ENCODE data around the gene ATP8A2. TPM values are rescaled to one million over a fixed set of nuclear protein-coding genes. Genes with fewer than 3 reads are reported as not detected.

Gene ATP8A2
- total RNA-seq, 1 donor from 2014 or later: 1.9 TPM

DNA sequence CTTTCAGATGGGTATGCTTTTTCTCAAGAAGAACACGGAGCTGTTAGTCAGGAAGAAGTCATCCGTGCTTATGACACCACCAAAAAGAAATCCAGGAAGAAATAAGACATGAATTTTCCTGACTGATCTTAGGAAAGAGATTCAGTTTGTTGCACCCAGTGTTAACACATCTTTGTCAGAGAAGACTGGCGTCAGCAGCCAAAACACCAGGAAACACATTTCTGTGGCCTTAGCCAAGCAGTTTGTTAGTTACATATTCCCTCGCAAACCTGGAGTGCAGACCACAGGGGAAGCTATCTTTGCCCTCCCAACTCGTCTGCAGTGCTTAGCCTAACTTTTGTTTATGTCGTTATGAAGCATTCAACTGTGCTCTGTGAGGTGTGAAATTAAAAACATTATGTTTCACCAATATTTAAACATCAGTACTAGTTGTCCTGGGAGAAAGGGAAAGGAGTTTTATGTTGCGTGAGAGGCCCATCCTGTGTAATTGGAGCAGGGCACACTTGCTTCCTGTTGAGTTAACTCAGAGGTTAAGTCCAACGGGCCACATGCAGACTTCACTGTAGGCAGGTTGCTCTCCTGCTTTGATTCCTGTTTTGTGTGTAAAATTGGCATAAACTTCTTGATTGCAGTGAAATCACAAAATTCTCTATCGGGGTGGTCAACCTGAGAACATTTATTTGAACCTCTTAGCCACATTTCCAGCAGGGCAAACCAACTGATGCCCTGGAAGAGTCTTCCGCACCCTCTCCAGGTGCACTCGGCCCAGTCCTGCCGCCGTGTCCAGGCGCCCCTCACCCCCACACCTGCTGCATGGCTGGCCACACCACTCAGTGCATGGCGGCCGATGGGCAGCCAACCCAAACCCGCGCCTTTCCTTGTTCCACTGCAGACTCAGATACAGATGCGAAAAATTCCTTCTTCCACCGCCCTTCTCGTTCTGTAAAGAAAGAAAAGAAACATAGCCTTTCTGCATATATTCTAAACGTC, 648.4 kb downstream of the ATP8A2 start:
- Histone ChIP-seq H3K4me1 (peaks cover 28% of the 10 kb centered on the region), H3K27ac (no peak overlapping the region), H3K9me3 (no peaks in the 10 kb centered on the region), H3K27me3 (no peaks in the 10 kb centered on the region), H3K4me3 (no peak overlapping the region), H3K36me3 (no peaks in the 10 kb centered on the region)
- no peak for DNase-seq
- intact Hi-C loops (cut with DNase I): no loop called here
- TF ChIP-seq, protein P1, sequence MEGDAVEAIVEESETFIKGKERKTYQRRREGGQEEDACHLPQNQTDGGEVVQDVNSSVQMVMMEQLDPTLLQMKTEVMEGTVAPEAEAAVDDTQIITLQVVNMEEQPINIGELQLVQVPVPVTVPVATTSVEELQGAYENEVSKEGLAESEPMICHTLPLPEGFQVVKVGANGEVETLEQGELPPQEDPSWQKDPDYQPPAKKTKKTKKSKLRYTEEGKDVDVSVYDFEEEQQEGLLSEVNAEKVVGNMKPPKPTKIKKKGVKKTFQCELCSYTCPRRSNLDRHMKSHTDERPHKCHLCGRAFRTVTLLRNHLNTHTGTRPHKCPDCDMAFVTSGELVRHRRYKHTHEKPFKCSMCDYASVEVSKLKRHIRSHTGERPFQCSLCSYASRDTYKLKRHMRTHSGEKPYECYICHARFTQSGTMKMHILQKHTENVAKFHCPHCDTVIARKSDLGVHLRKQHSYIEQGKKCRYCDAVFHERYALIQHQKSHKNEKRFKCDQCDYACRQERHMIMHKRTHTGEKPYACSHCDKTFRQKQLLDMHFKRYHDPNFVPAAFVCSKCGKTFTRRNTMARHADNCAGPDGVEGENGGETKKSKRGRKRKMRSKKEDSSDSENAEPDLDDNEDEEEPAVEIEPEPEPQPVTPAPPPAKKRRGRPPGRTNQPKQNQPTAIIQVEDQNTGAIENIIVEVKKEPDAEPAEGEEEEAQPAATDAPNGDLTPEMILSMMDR (IDR thresholded peaks at IDR 0.05): no peak
- ATAC-seq: no peak

DNA sequence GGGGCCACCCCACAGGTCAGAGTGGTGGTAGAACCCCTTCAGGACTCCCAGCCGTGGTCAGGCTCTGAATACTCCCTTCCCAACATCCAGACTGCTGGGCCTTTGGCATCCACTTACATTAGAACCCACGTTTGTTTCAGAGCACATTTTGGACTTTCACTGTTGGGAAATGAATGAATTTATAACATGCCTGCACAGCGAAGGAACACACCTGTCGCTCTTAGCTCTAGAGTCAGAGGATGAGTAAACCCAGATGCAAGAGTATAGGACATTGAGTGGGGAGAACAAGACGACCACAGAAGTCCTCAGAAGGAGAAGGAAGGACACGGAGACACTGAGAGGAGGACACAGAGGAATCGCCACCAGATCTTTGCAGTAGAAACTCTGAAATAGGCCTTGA, 649.1 kb downstream of the ATP8A2 start:
- Histone ChIP-seq H3K4me3 (no peak overlapping the region), H3K9me3 (no peaks in the 10 kb centered on the region), H3K27me3 (no peaks in the 10 kb centered on the region), H3K36me3 (no peaks in the 10 kb centered on the region), H3K4me1 (peaks cover 28% of the 10 kb centered on the region), H3K27ac (no peak overlapping the region)
- ATAC-seq (no peak), DNase-seq (no peak)
- intact Hi-C loops (cut with DNase I): no loop called here
- TF ChIP-seq, protein P1 (IDR thresholded peaks at IDR 0.05): no peak

DNA sequence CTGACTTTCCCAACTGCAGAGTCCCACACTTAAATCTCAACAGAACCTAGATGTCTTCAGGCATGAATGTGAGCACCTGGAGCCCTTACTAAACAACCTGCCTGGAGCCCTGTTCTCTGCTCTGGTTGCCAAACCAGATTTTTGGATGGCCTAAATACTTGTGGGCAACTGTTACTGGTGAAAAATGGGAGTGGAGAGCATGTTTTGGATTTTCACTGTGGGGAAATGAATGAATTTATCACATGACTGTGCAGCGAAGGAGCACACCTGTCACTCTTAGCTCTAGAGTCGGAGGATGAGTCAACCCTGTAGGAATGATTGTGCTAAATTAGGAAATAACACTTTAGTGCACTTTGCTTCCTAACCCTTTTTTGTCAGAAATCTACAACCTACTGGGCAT, 649.7 kb downstream of the ATP8A2 start:
- Histone ChIP-seq H3K4me3 (no peak overlapping the region), H3K9me3 (no peaks in the 10 kb centered on the region), H3K36me3 (no peaks in the 10 kb centered on the region), H3K27me3 (no peaks in the 10 kb centered on the region), H3K27ac (no peak overlapping the region), H3K4me1 (peaks cover 28% of the 10 kb centered on the region)
- TF ChIP-seq, protein P1 (IDR thresholded peaks at IDR 0.05): no peak
- DNase-seq: no peak
- intact Hi-C loops (cut with DNase I): no loop called here
- ATAC-seq: no peak

DNA sequence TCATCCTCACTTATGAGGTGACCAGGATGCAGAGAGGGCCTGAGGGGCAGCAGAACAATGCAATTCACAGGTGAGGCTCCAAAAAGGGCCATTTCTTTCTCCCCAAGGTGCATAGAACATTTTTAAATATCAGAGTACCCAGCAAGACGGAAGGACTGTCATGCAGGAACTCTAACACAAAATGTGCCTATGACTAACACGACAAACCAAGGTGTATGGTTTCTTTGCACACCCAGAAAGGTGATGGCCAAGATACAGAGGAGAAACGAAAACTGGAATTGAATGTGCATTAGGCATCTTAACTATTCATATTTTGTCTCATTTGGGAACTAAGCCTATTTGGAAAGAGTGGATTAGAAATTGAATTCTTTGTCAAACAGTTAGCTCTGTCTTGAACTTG, 650.2 kb downstream of the ATP8A2 start:
- intact Hi-C loops (cut with DNase I): no loop called here
- DNase-seq: no peak
- H3K9me3 ChIP-seq: no peaks in the 10 kb centered on the region
- H3K27me3 ChIP-seq: no peaks in the 10 kb centered on the region
- ATAC-seq: no peak
- peaks cover 28% of the 10 kb centered on the region for H3K4me1 ChIP-seq
- no peak overlapping the region for H3K4me3 ChIP-seq
- H3K36me3 ChIP-seq: no peaks in the 10 kb centered on the region
- TF ChIP-seq, protein P1 (IDR thresholded peaks at IDR 0.05): no peak
- no peak overlapping the region for H3K27ac ChIP-seq

DNA sequence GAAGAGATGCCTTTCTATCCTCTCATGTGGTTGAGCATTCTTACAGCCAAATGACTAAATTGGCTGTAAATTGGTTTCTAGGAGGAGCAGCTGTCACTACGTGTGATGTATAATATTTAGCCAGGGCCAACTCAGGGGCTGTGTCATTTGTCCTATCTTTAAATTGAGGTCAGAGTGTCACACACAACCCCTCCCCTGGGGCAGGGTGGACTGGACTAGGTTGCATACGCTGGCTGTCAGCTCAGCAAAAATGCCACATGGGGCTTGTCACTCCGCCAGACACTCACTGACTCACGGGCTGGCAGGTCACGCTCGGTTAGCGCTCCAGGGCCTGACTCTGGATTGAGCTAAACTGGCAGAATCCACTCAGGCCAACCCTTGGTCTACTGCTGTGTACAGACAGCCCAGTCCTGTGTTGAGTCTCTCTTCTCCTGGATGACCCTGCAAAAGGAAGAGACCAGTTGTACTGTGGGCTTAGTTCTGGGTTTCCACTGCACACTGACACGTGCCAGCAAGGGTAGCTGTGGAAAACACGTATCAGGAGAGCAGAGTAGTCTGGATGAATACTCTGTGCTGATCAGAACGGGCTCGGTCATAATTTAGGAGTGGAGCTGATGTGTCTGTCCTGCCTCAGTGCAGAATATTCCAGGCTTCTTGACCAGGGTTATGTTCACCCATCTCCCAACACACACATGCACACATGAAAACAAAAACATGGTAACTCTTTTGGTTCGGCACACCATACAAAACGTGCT, 650.9 kb downstream of the ATP8A2 start:
- intact Hi-C loops (cut with DNase I): no loop called here
- DNase-seq (peak; percentile 87), ATAC-seq (peak; percentile 83)
- Histone ChIP-seq H3K27ac (no peak overlapping the region), H3K4me1 (peaks cover 28% of the 10 kb centered on the region), H3K36me3 (no peaks in the 10 kb centered on the region), H3K27me3 (no peaks in the 10 kb centered on the region), H3K4me3 (no peak overlapping the region), H3K9me3 (no peaks in the 10 kb centered on the region)
- TF ChIP-seq, protein P1 (IDR thresholded peaks at IDR 0.05): no peak

All from upper lobe of right lung (tissue), 1 donor.